HG03135 (cell line): ENCODE measurements around the gene HOXA11.

Source experiments
- ATAC-seq: cut with Tn5 transposase; IDR thresholded peaks from one replicate; pipeline ENCODE4 v1.9.1; 2021; ENCODE audit warnings: mild to moderate bottlenecking, moderate library complexity; ENCODE audit not compliant: unreplicated experiment

The HOXA11 gene

DNA sequence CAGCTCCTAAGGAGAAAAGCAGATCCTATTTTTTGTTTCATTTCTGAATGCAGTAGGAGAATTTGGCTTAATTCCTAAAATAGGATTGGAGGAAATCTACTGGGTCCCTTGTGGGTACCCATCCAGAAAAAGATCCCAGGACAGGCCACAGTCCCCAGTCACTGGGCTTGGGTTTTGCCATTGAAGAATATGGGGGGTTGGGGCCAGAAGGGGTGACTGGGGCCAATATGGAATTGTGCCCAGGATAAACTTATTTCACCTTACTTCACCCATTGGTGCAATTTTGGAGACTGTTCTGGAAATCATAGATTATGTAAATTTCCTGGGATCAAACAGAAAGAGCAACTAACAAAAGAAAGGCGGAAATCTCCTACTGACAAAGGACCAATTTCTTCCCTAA, 46.6 kb downstream of the HOXA11 start:
- ATAC-seq = no peak

DNA sequence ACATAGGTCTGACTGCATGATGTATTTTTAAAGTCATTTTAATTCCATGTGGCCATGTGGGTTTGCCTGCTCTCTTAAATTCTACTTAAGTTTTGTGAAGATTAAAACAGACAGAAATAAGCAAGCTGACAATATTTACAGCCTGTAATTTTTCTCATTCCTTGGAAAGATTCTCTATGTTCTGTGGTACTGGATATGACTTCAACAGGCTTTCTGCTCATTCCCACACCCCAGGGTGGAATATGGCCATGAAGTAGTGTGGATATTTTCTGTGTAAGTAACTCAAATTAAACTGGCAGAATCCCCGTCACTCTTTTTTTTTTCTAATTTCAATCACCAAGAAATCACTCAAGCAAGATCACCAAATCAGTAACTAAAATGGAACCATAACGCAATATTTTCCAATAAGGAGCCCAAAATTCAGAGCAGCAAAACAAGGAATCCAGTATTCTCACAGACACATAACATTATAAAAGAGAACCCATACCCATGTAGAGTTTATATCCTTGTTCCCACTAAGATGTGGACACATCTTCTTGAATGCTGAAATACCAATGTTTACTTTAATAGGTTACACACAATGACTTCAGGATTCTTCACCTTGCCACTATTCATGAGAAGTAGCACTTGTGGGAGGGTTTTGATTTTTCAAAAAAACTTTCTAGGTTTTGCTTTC, 47.3 kb downstream of the HOXA11 start:
- ATAC-seq = no peak

- ATAC-seq = no peak
These were observed 50.6 kb downstream of the HOXA11 start for GRCh38 chr7:27134392-27134791.

DNA sequence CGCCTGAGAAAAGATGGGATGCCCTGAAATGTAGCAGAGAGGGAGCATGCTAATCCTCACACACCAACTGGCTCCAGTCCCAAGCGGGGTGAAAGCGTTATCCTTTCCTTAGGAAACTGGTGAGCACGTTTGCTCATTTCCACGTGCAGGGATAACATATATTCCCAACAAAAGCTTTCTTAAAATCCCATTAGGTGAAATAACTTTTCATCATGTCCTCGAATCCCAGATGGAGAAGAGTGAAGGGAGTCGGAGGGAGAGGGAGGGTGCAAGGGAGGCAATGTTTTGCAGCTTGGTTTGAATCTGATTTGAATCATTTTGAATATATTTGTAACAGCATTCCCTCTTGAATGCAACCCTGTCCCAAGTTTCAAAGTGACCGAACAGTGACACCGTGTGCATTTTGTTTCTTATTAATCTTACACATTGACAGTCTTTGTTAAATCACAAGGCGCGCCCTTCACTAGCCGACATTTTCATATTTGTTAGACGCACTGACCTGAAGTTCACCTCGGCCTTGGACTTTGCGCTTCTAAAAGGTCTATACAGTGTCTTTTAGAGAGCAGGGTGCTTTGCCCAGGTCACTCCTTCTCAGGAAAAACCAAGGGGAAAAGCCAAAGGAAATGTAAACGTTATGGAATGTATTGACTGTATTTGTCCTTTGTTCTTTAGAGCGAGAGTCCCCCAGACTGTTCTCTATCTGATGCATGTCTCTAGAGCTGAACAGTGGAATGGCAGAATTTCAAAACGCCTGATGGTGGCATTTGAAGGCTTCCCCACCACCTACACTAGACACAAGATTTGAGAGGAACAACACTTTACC, 51.4 kb downstream of the HOXA11 start:
- ATAC-seq = no peak

DNA sequence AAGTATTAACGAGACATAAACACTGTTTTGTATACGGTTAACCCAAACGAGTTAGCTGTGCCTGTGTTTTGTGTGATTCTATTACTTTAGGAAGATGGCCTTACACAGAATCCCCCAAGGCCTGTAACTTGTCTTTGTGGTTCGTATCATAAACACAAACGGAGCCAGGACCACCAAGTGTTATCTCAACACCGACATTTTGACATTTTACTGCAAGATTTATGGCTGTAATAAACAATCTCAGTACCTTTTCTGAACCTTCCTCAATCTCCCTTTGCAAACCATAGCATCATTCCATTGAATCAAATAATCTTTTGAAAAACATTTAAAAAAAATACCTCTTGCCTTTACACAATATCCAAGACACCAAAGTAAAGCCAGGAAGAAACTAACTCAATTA, 52.1 kb downstream of the HOXA11 start:
- no peak for ATAC-seq

- ATAC-seq = no peak
These were observed 52.8 kb downstream of the HOXA11 start for GRCh38 chr7:27132214-27132613.

- no peak for ATAC-seq
These were observed 53.6 kb downstream of the HOXA11 start for GRCh38 chr7:27131390-27131819.
